H1 (cell line): ENCODE results near the gene MED28.

Source experiments
- CREB1 ChIP-seq: IDR thresholded peaks from 2 replicates; pipeline ENCODE4 v1.6.1; 2012; ENCODE audit warnings: inconsistent platforms
- CTCF ChIP-seq, 3 experiments: IDR thresholded peaks; 1 replicate in 2 of 3; 2 replicates in 1 of 3; pipeline versions ENCODE4 v1.5.1 to v1.6.1; 2011; ENCODE audit warnings: low read length in 3 of 3, mild to moderate bottlenecking in 3 of 3, inconsistent platforms in 2 of 3, low read depth in 1 of 3, moderate library complexity in 1 of 3; ENCODE audit not compliant: insufficient read depth in 1 of 3; ENCODE audit errors: control extremely low read depth in 1 of 3
- FOSL1 ChIP-seq: IDR thresholded peaks from 2 replicates; pipeline ENCODE4 v1.6.1; 2011; ENCODE audit warnings: mild to moderate bottlenecking, low read depth, low read length, moderate library complexity; ENCODE audit not compliant: insufficient read depth
- HDAC2 ChIP-seq, 2 experiments: fragments of 300-600 bp in 1 of 2; sonication (generic) in 1 of 2; IDR thresholded peaks; 2 replicates each; pipeline ENCODE4 v1.6.1; 2011 to 2012; ENCODE audit warnings: low read depth in 2 of 2, low read length in 2 of 2, mild to moderate bottlenecking in 2 of 2, moderate library complexity in 2 of 2, borderline replicate concordance in 1 of 2, inconsistent platforms in 1 of 2
- POLR2A ChIP-seq, 2 experiments: IDR thresholded peaks; 1 replicate in 1 of 2; 2 replicates in 1 of 2; pipeline ENCODE4 v1.6.1; 2011; ENCODE audit warnings: low read depth in 2 of 2, low read length in 2 of 2, mild to moderate bottlenecking in 2 of 2; ENCODE audit errors: control extremely low read depth in 1 of 2
- POLR2AphosphoS5 ChIP-seq: IDR thresholded peaks from 2 replicates; pipeline ENCODE4 v1.6.1; 2011; ENCODE audit warnings: low read depth, low read length
- SIRT6 ChIP-seq: IDR thresholded peaks from one replicate; pipeline ENCODE4 v1.7.1; 2012; ENCODE audit warnings: low read length, inconsistent platforms
- TBP ChIP-seq: IDR thresholded peaks from 2 replicates; pipeline ENCODE4 v1.6.1; 2011; ENCODE audit warnings: low read depth, low read length, improper control_type of control experiment
- TEAD4 ChIP-seq: IDR thresholded peaks from 2 replicates; pipeline ENCODE4 v1.6.1; 2012; ENCODE audit warnings: low read depth, low read length, inconsistent platforms, mixed read lengths
- ZNF274 ChIP-seq: IDR thresholded peaks from 2 replicates; pipeline ENCODE4 v1.7.0; 2012; ENCODE audit warnings: low read length, borderline replicate concordance; ENCODE audit errors: extremely low read depth

- TF ChIP-seq FOSL1 (no peak), HDAC2 (IDR thresholded peaks at IDR 0.05; ENCODE audit: borderline replicate concordance in 1 of 2, low read depth in 2 of 2, low read length in 2 of 2) (no peak), CTCF (IDR thresholded peaks at IDR 0.05; ENCODE audit: control extremely low read depth in 1 of 3, insufficient read depth in 1 of 3, low read depth in 1 of 3, low read length in 3 of 3) (no peak), POLR2AphosphoS5 (no peak), TEAD4 (no peak), TBP (no peak), ZNF274 (no peak), SIRT6 (no peak), POLR2A (IDR thresholded peaks at IDR 0.05; ENCODE audit: control extremely low read depth in 1 of 2, low read depth in 2 of 2, low read length in 2 of 2) (no peak), CREB1 (no peak)
These were observed 31.2 kb upstream of the MED28 start for GRCh38 chr4:17583276-17583675.
